Measurements from ENCODE around the gene CST7.

Gene CST7

DNA sequence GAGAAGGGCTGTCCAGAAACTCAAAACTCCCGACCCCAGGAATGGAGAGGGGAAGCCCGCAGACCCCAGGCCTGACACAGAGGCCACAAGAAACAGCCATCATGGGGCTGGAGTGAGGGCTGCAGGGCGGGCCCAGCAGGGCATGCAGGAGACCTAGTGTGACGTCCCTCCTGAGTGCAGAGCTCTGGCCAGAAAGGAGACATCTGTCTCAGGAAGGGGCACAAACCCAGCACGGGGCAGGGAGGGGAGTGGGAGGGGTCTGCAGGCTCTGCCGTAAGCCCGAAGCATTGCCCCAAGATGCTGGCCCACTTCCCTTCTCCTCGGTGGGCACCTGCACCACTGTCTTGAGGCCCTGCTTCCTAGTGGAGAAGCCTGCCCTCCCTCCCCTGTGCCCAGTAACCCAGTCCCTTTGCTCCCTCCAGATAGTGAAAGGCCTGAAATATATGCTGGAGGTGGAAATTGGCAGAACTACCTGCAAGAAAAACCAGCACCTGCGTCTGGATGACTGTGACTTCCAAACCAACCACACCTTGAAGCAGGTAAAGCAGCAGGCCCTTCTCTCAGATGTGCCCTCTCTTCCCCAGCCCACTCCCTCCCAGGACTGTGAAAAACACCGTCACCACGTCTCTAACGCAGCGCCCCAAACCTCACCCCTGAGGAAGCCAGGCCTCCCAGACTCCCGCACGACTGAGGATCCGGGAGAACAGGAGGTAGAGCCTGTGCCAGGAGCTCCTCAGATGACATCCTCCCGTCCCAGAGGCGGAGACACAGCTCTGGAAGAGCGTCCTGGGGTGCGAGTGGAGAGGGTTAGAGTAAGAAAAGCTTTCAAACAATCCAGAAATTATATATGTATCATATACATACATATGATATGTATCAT lies 9.7 kb downstream of the CST7 start:
- peaks cover 7% of the 10 kb centered on the region for H3K79me2 ChIP-seq (ENCODE audit: insufficient read depth, low read length)
- H3F3A ChIP-seq (ENCODE audit: low read depth) = no peaks in the 10 kb centered on the region
- H3K9ac ChIP-seq (ENCODE audit: low read depth, low read length, poor library complexity, severe bottlenecking) = no peak overlapping the region
- no peaks in the 10 kb centered on the region for H3K9me2 ChIP-seq (replicated peaks; ENCODE audit: low read depth, low read length)
- no peaks in the 10 kb centered on the region for H3K9me3 ChIP-seq (ENCODE audit: insufficient read depth, low read depth, low read length)
- H3K27me3 ChIP-seq (ENCODE audit: insufficient read depth, low read length, poor library complexity, severe bottlenecking) = no peaks in the 10 kb centered on the region
- peaks cover 25% of the 10 kb centered on the region for H3K4me1 ChIP-seq (ENCODE audit: insufficient read depth, low read length, poor library complexity, severe bottlenecking)
- TF ChIP-seq, protein P1, sequence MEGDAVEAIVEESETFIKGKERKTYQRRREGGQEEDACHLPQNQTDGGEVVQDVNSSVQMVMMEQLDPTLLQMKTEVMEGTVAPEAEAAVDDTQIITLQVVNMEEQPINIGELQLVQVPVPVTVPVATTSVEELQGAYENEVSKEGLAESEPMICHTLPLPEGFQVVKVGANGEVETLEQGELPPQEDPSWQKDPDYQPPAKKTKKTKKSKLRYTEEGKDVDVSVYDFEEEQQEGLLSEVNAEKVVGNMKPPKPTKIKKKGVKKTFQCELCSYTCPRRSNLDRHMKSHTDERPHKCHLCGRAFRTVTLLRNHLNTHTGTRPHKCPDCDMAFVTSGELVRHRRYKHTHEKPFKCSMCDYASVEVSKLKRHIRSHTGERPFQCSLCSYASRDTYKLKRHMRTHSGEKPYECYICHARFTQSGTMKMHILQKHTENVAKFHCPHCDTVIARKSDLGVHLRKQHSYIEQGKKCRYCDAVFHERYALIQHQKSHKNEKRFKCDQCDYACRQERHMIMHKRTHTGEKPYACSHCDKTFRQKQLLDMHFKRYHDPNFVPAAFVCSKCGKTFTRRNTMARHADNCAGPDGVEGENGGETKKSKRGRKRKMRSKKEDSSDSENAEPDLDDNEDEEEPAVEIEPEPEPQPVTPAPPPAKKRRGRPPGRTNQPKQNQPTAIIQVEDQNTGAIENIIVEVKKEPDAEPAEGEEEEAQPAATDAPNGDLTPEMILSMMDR (conservative IDR thresholded peaks at IDR 0.05; ENCODE audit: low read length) = no peak
- TF ChIP-seq EZH2phosphoT487 (IDR thresholded peaks at IDR 0.05; ENCODE audit: borderline replicate concordance) = no peak
- H3K36me3 ChIP-seq (ENCODE audit: insufficient read depth, low read length) = peaks cover 44% of the 10 kb centered on the region; the same call in 1 of the 2 replicates
- no peak overlapping the region for H2AFZ ChIP-seq (ENCODE audit: low read length)
- no peak overlapping the region for H3K4me3 ChIP-seq (ENCODE audit: low read length, poor library complexity, severe bottlenecking)
- no peak overlapping the region for H3K4me2 ChIP-seq (ENCODE audit: low read depth, low read length, poor library complexity, severe bottlenecking)
- H4K20me1 ChIP-seq (ENCODE audit: insufficient read depth, low read length, poor library complexity, severe bottlenecking) = no peaks in the 10 kb centered on the region

DNA sequence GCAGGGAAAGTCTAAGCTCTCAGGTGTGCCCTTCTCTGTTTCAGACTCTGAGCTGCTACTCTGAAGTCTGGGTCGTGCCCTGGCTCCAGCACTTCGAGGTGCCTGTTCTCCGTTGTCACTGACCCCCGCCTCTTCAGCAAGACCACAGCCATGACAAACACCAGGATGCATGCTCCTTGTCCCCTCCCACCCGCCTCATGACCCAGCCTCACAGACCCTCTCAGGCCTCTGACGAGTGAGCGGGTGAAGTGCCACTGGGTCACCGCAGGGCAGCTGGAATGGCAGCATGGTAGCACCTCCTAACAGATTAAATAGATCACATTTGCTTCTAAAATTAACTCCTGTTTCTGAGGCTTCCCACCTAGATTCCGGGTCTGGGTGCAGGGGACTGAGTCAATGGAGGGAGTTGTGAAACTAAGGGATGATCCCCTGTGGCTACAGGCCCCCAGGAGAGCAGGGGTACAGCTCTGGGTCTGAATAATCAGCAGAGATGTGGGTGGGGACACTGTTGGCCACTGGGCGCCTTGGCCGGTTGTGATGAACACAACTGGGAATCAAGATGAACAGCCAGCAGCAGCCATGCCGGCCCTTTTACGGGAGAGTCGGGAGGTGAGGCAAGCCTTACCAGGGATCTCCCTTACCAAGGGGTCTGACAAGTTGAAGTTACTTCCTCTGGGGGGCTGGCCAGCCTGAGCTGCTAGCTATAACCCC lies 10.7 kb downstream of the CST7 start:
- Histone ChIP-seq H3K9ac (ENCODE audit: low read depth, low read length, poor library complexity, severe bottlenecking) (no peak overlapping the region), H3K27me3 (ENCODE audit: insufficient read depth, low read length, poor library complexity, severe bottlenecking) (no peaks in the 10 kb centered on the region), H3K79me2 (ENCODE audit: insufficient read depth, low read length) (no peaks in the 10 kb centered on the region), H3K36me3 (ENCODE audit: insufficient read depth, low read length) (peaks cover 55% of the 10 kb centered on the region; the same call in 1 of the 2 replicates), H3K4me2 (ENCODE audit: low read depth, low read length, poor library complexity, severe bottlenecking) (no peak overlapping the region), H3K9me2 (replicated peaks; ENCODE audit: low read depth, low read length) (no peaks in the 10 kb centered on the region), H3F3A (ENCODE audit: low read depth) (no peaks in the 10 kb centered on the region), H4K20me1 (ENCODE audit: insufficient read depth, low read length, poor library complexity, severe bottlenecking) (no peaks in the 10 kb centered on the region), H3K4me1 (ENCODE audit: insufficient read depth, low read length, poor library complexity, severe bottlenecking) (peaks cover 15% of the 10 kb centered on the region), H2AFZ (ENCODE audit: low read length) (no peak overlapping the region), H3K4me3 (ENCODE audit: low read length, poor library complexity, severe bottlenecking) (no peak overlapping the region), H3K9me3 (ENCODE audit: insufficient read depth, low read depth, low read length) (no peaks in the 10 kb centered on the region)
- TF ChIP-seq, protein P1 (conservative IDR thresholded peaks at IDR 0.05; ENCODE audit: low read length) = no peak
- no peak for TF ChIP-seq EZH2phosphoT487 (IDR thresholded peaks at IDR 0.05; ENCODE audit: borderline replicate concordance)

DNA sequence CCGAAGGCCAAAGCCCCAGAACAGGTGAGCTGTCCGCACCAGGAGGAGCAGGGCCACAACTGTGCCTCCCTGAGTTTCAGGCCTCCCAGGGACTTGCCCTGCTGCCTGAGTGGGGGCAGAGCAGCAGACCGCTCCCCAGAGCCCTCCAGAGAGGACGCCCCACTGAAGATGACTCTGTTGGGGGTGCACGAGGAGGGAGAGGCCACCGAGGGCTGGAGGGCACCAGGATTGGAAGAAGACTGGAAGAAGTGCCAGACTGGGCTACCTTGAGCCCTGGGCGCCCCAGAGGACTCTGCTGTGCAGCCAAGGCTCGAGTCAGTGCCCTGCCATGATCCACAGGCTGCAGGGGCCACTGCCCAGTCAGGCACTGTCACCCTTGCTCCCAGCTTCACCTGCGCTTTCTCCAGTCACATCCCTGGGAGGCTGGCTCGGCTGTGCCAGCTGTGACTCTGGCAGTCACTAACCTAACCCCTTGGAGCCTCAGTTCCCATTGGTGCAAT lies 11.3 kb downstream of the CST7 start:
- no peak overlapping the region for H3K4me2 ChIP-seq (ENCODE audit: low read depth, low read length, poor library complexity, severe bottlenecking)
- no peaks in the 10 kb centered on the region for H3F3A ChIP-seq (ENCODE audit: low read depth)
- TF ChIP-seq, protein P1 (conservative IDR thresholded peaks at IDR 0.05; ENCODE audit: low read length) = no peak
- no peak for TF ChIP-seq EZH2phosphoT487 (IDR thresholded peaks at IDR 0.05; ENCODE audit: borderline replicate concordance)
- no peaks in the 10 kb centered on the region for H3K9me3 ChIP-seq (ENCODE audit: insufficient read depth, low read depth, low read length)
- H3K27me3 ChIP-seq (ENCODE audit: insufficient read depth, low read length, poor library complexity, severe bottlenecking) = no peaks in the 10 kb centered on the region
- H3K36me3 ChIP-seq (ENCODE audit: insufficient read depth, low read length) = peaks cover 61% of the 10 kb centered on the region; the same call in 1 of the 2 replicates
- no peak overlapping the region for H3K9ac ChIP-seq (ENCODE audit: low read depth, low read length, poor library complexity, severe bottlenecking)
- no peaks in the 10 kb centered on the region for H4K20me1 ChIP-seq (ENCODE audit: insufficient read depth, low read length, poor library complexity, severe bottlenecking)
- H2AFZ ChIP-seq (ENCODE audit: low read length) = no peak overlapping the region
- no peaks in the 10 kb centered on the region for H3K9me2 ChIP-seq (replicated peaks; ENCODE audit: low read depth, low read length)
- H3K4me3 ChIP-seq (ENCODE audit: low read length, poor library complexity, severe bottlenecking) = no peak overlapping the region
- H3K79me2 ChIP-seq (ENCODE audit: insufficient read depth, low read length) = no peaks in the 10 kb centered on the region
- H3K4me1 ChIP-seq (ENCODE audit: insufficient read depth, low read length, poor library complexity, severe bottlenecking) = peaks cover 9% of the 10 kb centered on the region
